Liver (tissue), 9 donors: Measurements from ENCODE around the gene SLC8A3. TPM values are rescaled to one million over a fixed set of nuclear protein-coding genes. Genes with fewer than 3 reads are reported as not detected.

Experiments
- DNase-seq: peaks from one replicate; pipeline ENCODE4 v3.0.0-alpha.2; 2017; ENCODE audit warnings: low spot score
- H3K27ac ChIP-seq, 2 donors: one replicate each; pipeline ENCODE4 v1.7.0; 2013; ENCODE audit warnings: inconsistent platforms in 2 of 2, low read length in 2 of 2, control low read depth in 1 of 2, low read depth in 1 of 2, mild to moderate bottlenecking in 1 of 2
- H3K27me3 ChIP-seq, 4 donors: one replicate each; pipeline versions ENCODE4 v1.6.1 to v1.7.0; 2013; ENCODE audit warnings: low read length in 3 of 4, inconsistent platforms in 1 of 4, mild to moderate bottlenecking in 1 of 4, moderate library complexity in 1 of 4; ENCODE audit not compliant: control insufficient read depth in 4 of 4, insufficient read depth in 4 of 4
- H3K36me3 ChIP-seq, 4 donors: one replicate each; pipeline versions ENCODE4 v1.6.1 to v1.7.0; 2013; ENCODE audit warnings: low read length in 3 of 4, mild to moderate bottlenecking in 3 of 4, low read depth in 1 of 4, moderate library complexity in 1 of 4; ENCODE audit not compliant: control insufficient read depth in 4 of 4, insufficient read depth in 3 of 4
- H3K4me1 ChIP-seq, 4 donors: one replicate each; pipeline versions ENCODE4 v1.6.1 to v1.7.0; 2013; ENCODE audit warnings: low read length in 3 of 4, mild to moderate bottlenecking in 3 of 4, moderate library complexity in 1 of 4; ENCODE audit not compliant: control insufficient read depth in 4 of 4, insufficient read depth in 4 of 4
- H3K4me3 ChIP-seq, 3 donors: one replicate each; pipeline versions ENCODE4 v1.6.1 to v1.7.0; 2013; ENCODE audit warnings: low read length in 3 of 3, control low read depth in 1 of 3, low read depth in 1 of 3, mild to moderate bottlenecking in 1 of 3
- H3K9ac ChIP-seq, 2 donors: one replicate each; pipeline ENCODE4 v1.7.0; 2013; ENCODE audit warnings: low read length in 2 of 2, mild to moderate bottlenecking in 2 of 2, moderate library complexity in 2 of 2, control low read depth in 1 of 2, low read depth in 1 of 2
- H3K9me3 ChIP-seq, 4 donors: one replicate each; pipeline versions ENCODE4 v1.6.1 to v1.7.0; 2013; ENCODE audit warnings: low read length in 3 of 4; ENCODE audit not compliant: control insufficient read depth in 4 of 4
- ATF3 ChIP-seq: IDR thresholded peaks from 2 replicates; pipeline ENCODE4 v1.6.1; 2016; ENCODE audit warnings: antibody characterized with exemption
- CTCF ChIP-seq: fragments of 150-350 bp; IDR thresholded peaks from 2 replicates; pipeline ENCODE4 v1.5.1; 2017; ENCODE audit warnings: improper control_type of control experiment, low read depth, low read length; ENCODE audit not compliant: missing input control
- EGR1 ChIP-seq, 2 donors: IDR thresholded peaks; 2 replicates each; pipeline ENCODE4 v1.6.1; 2016 to 2018; ENCODE audit warnings: antibody characterized with exemption in 2 of 2, low read depth in 2 of 2
- FOXA1 ChIP-seq: IDR thresholded peaks from 2 replicates; pipeline ENCODE4 v1.6.1; 2016; ENCODE audit warnings: antibody characterized with exemption
- FOXA2 ChIP-seq: IDR thresholded peaks from 2 replicates; pipeline ENCODE4 v1.6.1; 2016; ENCODE audit warnings: antibody characterized with exemption
- GABPA ChIP-seq, 2 donors: IDR thresholded peaks in 1 of 2; conservative IDR thresholded peaks in 1 of 2; 2 replicates each; pipeline ENCODE4 v1.6.1; 2016; ENCODE audit warnings: antibody characterized with exemption in 2 of 2, mild to moderate bottlenecking in 1 of 2, moderate library complexity in 1 of 2
- HNF4A ChIP-seq, 2 donors: conservative IDR thresholded peaks; 2 replicates each; pipeline ENCODE4 v1.6.1; 2016; ENCODE audit warnings: antibody characterized with exemption in 2 of 2, mild to moderate bottlenecking in 2 of 2
- HNF4G ChIP-seq: IDR thresholded peaks from 2 replicates; pipeline ENCODE4 v1.6.1; 2016; ENCODE audit warnings: antibody characterized with exemption
- JUND ChIP-seq, 2 donors: IDR thresholded peaks; 2 replicates each; pipeline ENCODE4 v1.6.1; 2016; ENCODE audit warnings: antibody characterized with exemption in 2 of 2
- NR2F2 ChIP-seq: IDR thresholded peaks from 2 replicates; pipeline ENCODE4 v1.6.1; 2016; ENCODE audit warnings: antibody characterized with exemption
- RAD21 ChIP-seq, 2 donors: IDR thresholded peaks; 2 replicates each; pipeline ENCODE4 v1.6.1; 2016; ENCODE audit warnings: antibody characterized with exemption in 2 of 2, mild to moderate bottlenecking in 2 of 2
- REST ChIP-seq: IDR thresholded peaks from 2 replicates; pipeline ENCODE4 v1.6.1; 2016; ENCODE audit warnings: antibody characterized with exemption, mild to moderate bottlenecking
- RXRA ChIP-seq, 2 donors: IDR thresholded peaks; 2 replicates each; pipeline ENCODE4 v1.6.1; 2017 to 2018; ENCODE audit warnings: antibody characterized with exemption in 2 of 2, mild to moderate bottlenecking in 1 of 2
- SP1 ChIP-seq: IDR thresholded peaks from 2 replicates; pipeline ENCODE4 v1.6.1; 2018; ENCODE audit warnings: antibody characterized with exemption, mild to moderate bottlenecking
- TAF1 ChIP-seq: conservative IDR thresholded peaks from 2 replicates; pipeline ENCODE4 v1.6.1; 2016; ENCODE audit warnings: antibody characterized with exemption, mild to moderate bottlenecking
- YY1 ChIP-seq: IDR thresholded peaks from 2 replicates; pipeline ENCODE4 v1.6.1; 2016; ENCODE audit warnings: antibody characterized with exemption, mild to moderate bottlenecking
- ZBTB33 ChIP-seq: IDR thresholded peaks from 2 replicates; pipeline ENCODE4 v1.6.1; 2016; ENCODE audit warnings: antibody characterized with exemption
- WGBS: extraction: QIAGEN DNeasy Blood & Tissue Kit; methylation state at CpG from one replicate; pipeline ENCODE4 v1.1.7; 2013; 5-methylcytosine and 5-hydroxymethylcytosine counted together
- polyA plus RNA-seq, 2 donors: library from polyadenylated mRNA; stranded (reverse) in 1 of 2; unstranded in 1 of 2; fragments of 200-250 nt in 1 of 2; fragments of >200 nt in 1 of 2; fragmentation: Nextera tagmentation in 1 of 2; extraction: Ambion mirVana in 1 of 2; gene quantifications; one replicate each; pipeline versions ENCODE4 v1.2.1 to v1.2.3, GENCODE V29; 2013 to 2015
- total RNA-seq, 2 donors: library from RNA; depleted of rRNA; stranded (reverse); fragments of >200 nt; gene quantifications; one replicate each; pipeline ENCODE4 v1.2.3, GENCODE V29; 2014
- donor health status: healthy.
- donor health status: healthy.
- donor health status: healthy.
- donor health status: healthy.
- donor health status: healthy.

Gene SLC8A3
- total and polyA plus RNA-seq, 4 donors, result 0.05 to 0.56 (median 0.10) TPM; not detected in 1

- Histone ChIP-seq H3K36me3 (no peaks in the 10 kb centered on the region), H3K4me3 (no peak overlapping the region), H3K27ac (no peak overlapping the region), H3K9me3 (no peaks in the 10 kb centered on the region), H3K9ac (no peak overlapping the region), H3K4me1 (peaks cover 0 to 14% (median 4%) of the 10 kb centered on the region in 4 donors), H3K27me3 (no peaks in the 10 kb centered on the region)
- TF ChIP-seq REST (peak; percentile 99), FOXA1 (no peak)
- no peak for DNase-seq
- WGBS, result 47% methylated on average over 3 of the region's 3 CpGs
These were observed 135.8 kb downstream of the SLC8A3 start for GRCh38 chr14:70052990-70053389.

- Histone ChIP-seq H3K27me3 (no peaks in the 10 kb centered on the region), H3K27ac (no peak overlapping the region), H3K9me3 (no peaks in the 10 kb centered on the region), H3K4me3 (no peak overlapping the region), H3K9ac (no peak overlapping the region), H3K4me1 (peaks cover 0 to 7% (median 5%) of the 10 kb centered on the region in 4 donors), H3K36me3 (no peaks in the 10 kb centered on the region)
- no peak for DNase-seq
- no peak for TF ChIP-seq HNF4A (conservative IDR thresholded peaks at IDR 0.05)
- TF ChIP-seq RXRA (IDR thresholded peaks at IDR 0.05), result no peak
- no peak for TF ChIP-seq SP1
- TF ChIP-seq EGR1 (IDR thresholded peaks at IDR 0.05; ENCODE audit: low read depth in 2 of 2), result no peak
- WGBS, result 88% methylated on average over 4 of the region's 4 CpGs
These were observed 138.6 kb downstream of the SLC8A3 start for GRCh38 chr14:70050136-70050535.

- Histone ChIP-seq H3K4me3 (no peak overlapping the region), H3K9me3 (no peaks in the 10 kb centered on the region)
- WGBS, result 84% methylated on average over 3 of the region's 3 CpGs
These were observed 139.1 kb downstream of the SLC8A3 start for GRCh38 chr14:70049605-70050004.

More at GRCh38 chr14:70049605-70050004, 139.1 kb downstream of the SLC8A3 start:
- Histone ChIP-seq H3K9ac (no peak overlapping the region), H3K4me1 (peaks cover 0 to 7% (median 5%) of the 10 kb centered on the region in 4 donors), H3K27ac (no peak overlapping the region), H3K27me3 (no peaks in the 10 kb centered on the region), H3K36me3 (no peaks in the 10 kb centered on the region)
- no peak for DNase-seq
- TF ChIP-seq ATF3 (no peak), NR2F2 (no peak), REST (no peak), YY1 (no peak), GABPA (IDR thresholded peaks at IDR 0.05 in 1 of 2, conservative IDR thresholded peaks at IDR 0.05 in 1 of 2) (no peak), ZBTB33 (no peak), FOXA1 (no peak), FOXA2 (no peak), RAD21 (IDR thresholded peaks at IDR 0.05) (no peak), JUND (IDR thresholded peaks at IDR 0.05) (no peak), EGR1 (IDR thresholded peaks at IDR 0.05; ENCODE audit: low read depth in 2 of 2) (no peak), HNF4G (no peak), RXRA (IDR thresholded peaks at IDR 0.05) (no peak), SP1 (no peak), TAF1 (no peak), CTCF (no peak)
